ENCODE data around the gene RIC3. TPM values are rescaled to one million over a fixed set of nuclear protein-coding genes. Genes with fewer than 3 reads are reported as not detected.

Gene RIC3
- total RNA-seq, 4 donors from 2014 or later: 2.2 to 7.1 (median 4.1) TPM

GRCh38 chr11:8059030-8059429 lies 109.8 kb downstream of the RIC3 start:
- no peak for DNase-seq
- Histone ChIP-seq H3K27ac (no peak overlapping the region), H3K4me1 (peaks cover 0 to 16% of the 10 kb centered on the region in 2 donors), H3K9me3 (no peaks in the 10 kb centered on the region), H3K36me3 (no peaks in the 10 kb centered on the region), H3K27me3 (no peaks in the 10 kb centered on the region), H3K4me3 (no peak overlapping the region)
- in situ Hi-C loops (cut with MboI; ENCODE audit: low sequenced_read_pairs in 4 of 4) (no loop called here), intact Hi-C loops (cut with DNase I; ENCODE audit: low total_unique reads) (no loop called here)
- TF ChIP-seq POLR2A (IDR thresholded peaks at IDR 0.05) (no peak), CTCF (IDR thresholded peaks at IDR 0.05 in 4 of 5, conservative IDR thresholded peaks at IDR 0.05 in 1 of 5) (no peak)
- no peak for ATAC-seq

GRCh38 chr11:8058216-8058615 lies 110.6 kb downstream of the RIC3 start:
- in situ Hi-C loops (cut with MboI; ENCODE audit: low sequenced_read_pairs in 4 of 4) (no loop called here), intact Hi-C loops (cut with DNase I; ENCODE audit: low total_unique reads) (no loop called here)
- Histone ChIP-seq H3K4me1 (peaks cover 0 to 8% of the 10 kb centered on the region in 2 donors), H3K36me3 (no peaks in the 10 kb centered on the region), H3K4me3 (no peak overlapping the region), H3K9me3 (no peaks in the 10 kb centered on the region), H3K27ac (no peak overlapping the region), H3K27me3 (no peaks in the 10 kb centered on the region)
- ATAC-seq (no peak), DNase-seq (no peak)
- TF ChIP-seq POLR2A (IDR thresholded peaks at IDR 0.05) (no peak), CTCF (IDR thresholded peaks at IDR 0.05 in 4 of 5, conservative IDR thresholded peaks at IDR 0.05 in 1 of 5) (no peak)

- H3K27ac ChIP-seq: peak overlapping the region; percentile 35 to 53 (median 40)
These were observed 111.9 kb downstream of the RIC3 start for GRCh38 chr11:8056810-8057463.

More at GRCh38 chr11:8056810-8057463, 111.9 kb downstream of the RIC3 start:
- Histone ChIP-seq H3K9me3 (no peaks in the 10 kb centered on the region), H3K27me3 (no peaks in the 10 kb centered on the region), H3K4me3 (no peak overlapping the region), H3K36me3 (no peaks in the 10 kb centered on the region), H3K4me1 (no peaks in the 10 kb centered on the region)
- TF ChIP-seq CTCF (IDR thresholded peaks at IDR 0.05 in 4 of 5, conservative IDR thresholded peaks at IDR 0.05 in 1 of 5): no peak
- TF ChIP-seq POLR2A (IDR thresholded peaks at IDR 0.05): no peak
- DNase-seq: peak; percentile 56 to 78
- in situ Hi-C loops (cut with MboI; ENCODE audit: low sequenced_read_pairs in 4 of 4): no loop called here
- peak; percentile 82 to 85 for ATAC-seq
- intact Hi-C loops (cut with DNase I; ENCODE audit: low total_unique reads): no loop called here

Other genes with a start within 250 kb of the RIC3 start
- not detected for gene OR10A6, start 237.8 kb downstream of the RIC3 start, total RNA-seq
- not detected for gene OR10A3, start 227.3 kb downstream of the RIC3 start, total RNA-seq
- gene NLRP10, start 203.6 kb downstream of the RIC3 start, total RNA-seq: not detected
- 100 to 1,000 TPM; 187 to 303 (median 239) TPM for gene EIF3F, start 181.7 kb downstream of the RIC3 start, total RNA-seq
- gene TUB, start 87.8 kb downstream of the RIC3 start, total RNA-seq: 1 to 10 TPM in 2 of 4 donors, under 1 TPM in 2; 0.71 to 1.2 (median 1.1) TPM
- 1 to 10 TPM; 2.2 to 7.0 (median 2.5) TPM for gene LMO1, start 94.9 kb upstream of the RIC3 start, total RNA-seq

Data from gastrocnemius medialis (tissue), 4 donors.